Measurements from ENCODE around the gene ABR. TPM values are rescaled to one million over a fixed set of nuclear protein-coding genes. Genes with fewer than 3 reads are reported as not detected.

The ABR gene
- total RNA-seq, 6 experiments from 2014 or later, result 49.3 to 58.4 (median 54.4) TPM

DNA sequence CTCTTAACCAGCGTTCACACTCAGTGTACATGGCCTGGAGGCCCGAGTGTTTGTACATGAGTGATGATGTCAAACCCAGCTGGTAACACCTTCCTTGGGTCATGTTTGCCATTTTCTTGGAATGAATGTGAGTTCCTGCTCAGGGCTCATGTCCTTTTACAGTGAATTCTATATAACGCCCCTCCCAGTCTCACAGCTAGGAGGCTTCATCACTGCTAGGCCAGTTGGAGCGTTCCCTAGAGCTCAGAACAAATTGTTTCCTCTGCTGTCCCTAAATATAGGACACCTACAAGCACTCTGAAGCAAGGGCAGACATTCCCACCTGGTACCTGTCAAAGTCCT lies 177.4 kb downstream of the ABR start:
- H3K4me1 Mint-ChIP-seq (ENCODE audit: low read depth), result peaks cover 58% of the 10 kb centered on the region
- peaks cover 4% of the 10 kb centered on the region for H3K27me3 Mint-ChIP-seq (ENCODE audit: insufficient read depth)
- DNase-seq, result peak; percentile 52
- H3K27ac Mint-ChIP-seq, result peak overlapping the region; percentile 94
- no peak for TF ChIP-seq CTCF (IDR thresholded peaks at IDR 0.05)
- H3K4me3 Mint-ChIP-seq, result peak overlapping the region; percentile 78
- peaks cover 44% of the 10 kb centered on the region for H3K36me3 Mint-ChIP-seq (ENCODE audit: low read depth)
- H3K9me3 Mint-ChIP-seq, result no peaks in the 10 kb centered on the region

GRCh38 chr17:1001640-1002411 lies 178.0 kb downstream of the ABR start:
- Mint-ChIP-seq H3K4me3 (peak overlapping the region; percentile 80), H3K27ac (peak overlapping the region; percentile 94), H3K4me1 (ENCODE audit: low read depth) (peaks cover 58% of the 10 kb centered on the region), H3K36me3 (ENCODE audit: low read depth) (peaks cover 44% of the 10 kb centered on the region), H3K27me3 (ENCODE audit: insufficient read depth) (peaks cover 4% of the 10 kb centered on the region), H3K9me3 (no peaks in the 10 kb centered on the region)
- TF ChIP-seq CTCF (IDR thresholded peaks at IDR 0.05), result no peak
- DNase-seq, result peak; percentile 78

DNA sequence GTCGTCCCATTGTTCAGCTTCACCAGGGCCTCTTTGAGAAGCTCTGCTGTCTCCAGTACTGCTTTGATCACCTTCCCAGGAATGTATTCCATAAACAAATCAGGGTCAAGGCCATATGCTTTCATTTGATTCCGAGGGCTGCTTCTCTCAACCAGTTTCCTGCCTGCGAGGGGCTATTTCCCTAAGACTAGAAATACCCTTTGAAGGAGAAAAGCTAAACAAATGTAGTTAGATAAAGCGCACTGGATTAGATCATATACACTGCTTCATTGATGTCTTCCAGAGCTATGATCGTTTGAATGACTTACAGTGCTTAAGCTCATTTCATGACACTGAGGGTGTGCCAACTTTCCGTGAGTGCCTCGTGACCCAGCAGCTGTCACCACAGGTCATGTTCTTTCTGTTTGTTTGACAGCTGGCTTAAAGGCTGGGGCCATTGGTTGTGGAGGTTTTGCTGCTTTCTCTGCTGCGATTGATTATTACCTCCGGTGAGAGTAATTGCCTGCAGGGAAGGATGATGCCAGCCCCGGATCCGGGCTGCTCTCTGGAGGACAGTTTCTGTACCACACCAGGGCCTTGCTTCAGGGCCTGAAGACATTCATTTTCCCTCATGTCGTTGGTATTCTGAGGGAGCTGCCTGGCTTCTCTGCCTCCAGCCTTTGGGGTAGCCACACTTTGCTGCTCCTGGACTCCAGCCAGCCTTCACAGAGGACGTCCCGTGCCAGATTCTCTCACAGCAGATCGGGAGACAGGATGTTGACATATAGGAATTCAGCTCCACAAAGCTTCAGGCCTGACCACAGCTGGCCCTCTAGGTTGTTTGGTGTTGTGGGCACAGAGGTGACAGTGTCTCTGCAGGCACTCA lies 179.0 kb downstream of the ABR start:
- peak overlapping the region; percentile 94 for H3K27ac Mint-ChIP-seq
- peak; percentile 87 for DNase-seq
- peak; percentile 37 for TF ChIP-seq CTCF (IDR thresholded peaks at IDR 0.05)
- peaks cover 58% of the 10 kb centered on the region for H3K4me1 Mint-ChIP-seq (ENCODE audit: low read depth)
- peaks cover 4% of the 10 kb centered on the region for H3K27me3 Mint-ChIP-seq (ENCODE audit: insufficient read depth)
- H3K36me3 Mint-ChIP-seq (ENCODE audit: low read depth), result peaks cover 44% of the 10 kb centered on the region
- peak overlapping the region; percentile 80 for H3K4me3 Mint-ChIP-seq
- no peaks in the 10 kb centered on the region for H3K9me3 Mint-ChIP-seq

- H3K27ac Mint-ChIP-seq, result peak overlapping the region; percentile 100
- H3K4me3 Mint-ChIP-seq, result peak overlapping the region; percentile 99
- peaks cover 52% of the 10 kb centered on the region for H3K4me1 Mint-ChIP-seq (ENCODE audit: low read depth)
These were observed 181.7 kb downstream of the ABR start for GRCh38 chr17:998111-998510.

More at GRCh38 chr17:998111-998510, 181.7 kb downstream of the ABR start:
- Mint-ChIP-seq H3K27me3 (ENCODE audit: insufficient read depth) (peaks cover 2% of the 10 kb centered on the region; the same call in 1 of the 2 replicates), H3K9me3 (peaks cover 12% of the 10 kb centered on the region), H3K36me3 (ENCODE audit: low read depth) (peaks cover 31% of the 10 kb centered on the region)
- TF ChIP-seq CTCF (IDR thresholded peaks at IDR 0.05), result no peak
- no peak for DNase-seq

All from HFFc6 (cell line).